HUES48 (cell line): ENCODE results near the gene ICOSLG.
"Not testable (repeated sequence)": the region's sequence is repeated elsewhere in the genome, so short reads cannot be mapped to it uniquely, and the experiment has no call there.

Source experiments
- H3K27ac ChIP-seq: one replicate; pipeline ENCODE4 v1.7.0; 2013; ENCODE audit warnings: low read depth, low read length, inconsistent platforms
- H3K27me3 ChIP-seq: 2 replicates; pipeline ENCODE4 v1.6.1; 2013; ENCODE audit warnings: mild to moderate bottlenecking, low read length; ENCODE audit not compliant: control insufficient read depth, insufficient read depth
- H3K36me3 ChIP-seq: 2 replicates; pipeline ENCODE4 v1.6.1; 2013; ENCODE audit warnings: low read length; ENCODE audit not compliant: control insufficient read depth, insufficient read depth
- H3K4me1 ChIP-seq: 2 replicates; pipeline ENCODE4 v1.6.1; 2013; ENCODE audit warnings: mild to moderate bottlenecking, low read length; ENCODE audit not compliant: control insufficient read depth, insufficient read depth
- H3K4me3 ChIP-seq: 2 replicates; pipeline ENCODE4 v1.5.1; 2013; ENCODE audit warnings: mild to moderate bottlenecking, low read depth, low read length
- H3K9ac ChIP-seq: 2 replicates; pipeline ENCODE4 v1.6.1; 2013; ENCODE audit warnings: mild to moderate bottlenecking, low read depth, low read length, moderate library complexity
- H3K9me3 ChIP-seq: 2 replicates; pipeline ENCODE4 v1.6.1; 2013; ENCODE audit warnings: low read length; ENCODE audit not compliant: control insufficient read depth, insufficient read depth

ICOSLG gene

DNA sequence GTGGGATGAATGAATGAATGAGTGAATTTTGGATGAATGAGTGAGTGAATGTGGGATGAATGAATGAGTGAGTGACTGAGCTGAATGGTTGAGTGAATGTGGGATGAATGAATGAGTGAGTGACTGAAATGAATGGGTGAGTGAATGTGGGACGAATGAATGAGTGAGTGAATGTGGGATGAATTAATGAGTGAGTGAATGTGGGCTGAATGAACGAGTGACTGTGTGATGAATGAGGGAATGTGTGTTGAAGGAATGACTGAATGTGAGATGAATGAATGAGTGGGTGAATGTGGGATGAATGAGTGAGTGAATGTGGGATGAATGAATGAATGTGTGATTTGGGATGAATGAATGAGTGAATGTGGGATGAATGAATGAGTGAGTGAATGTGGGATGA lies 28.8 kb downstream of the ICOSLG start:
- not testable (repeated sequence) for H3K9ac ChIP-seq, H3K4me3 ChIP-seq, H3K9me3 ChIP-seq, H3K27me3 ChIP-seq, H3K4me1 ChIP-seq, H3K27ac ChIP-seq, H3K36me3 ChIP-seq

DNA sequence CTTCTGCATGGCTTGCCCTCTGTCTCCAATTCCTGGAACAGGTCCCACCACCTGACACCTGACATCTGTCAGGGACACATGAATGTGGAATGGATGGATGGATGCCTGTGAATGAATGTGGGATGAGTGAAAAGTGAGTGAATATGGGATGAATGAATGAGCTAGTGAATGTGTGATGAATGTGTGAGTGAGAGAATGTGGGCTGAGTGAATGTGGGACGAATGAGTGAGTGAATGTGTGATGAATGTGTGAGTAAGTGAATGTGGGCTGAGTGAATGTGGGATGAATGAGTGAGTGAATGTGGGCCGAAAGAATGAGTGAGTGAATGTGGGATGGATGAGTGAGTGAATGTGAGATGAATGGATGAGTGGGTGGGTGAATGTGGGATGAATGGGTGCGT lies 29.2 kb downstream of the ICOSLG start:
- H3K36me3 ChIP-seq, H3K9me3 ChIP-seq, H3K27ac ChIP-seq, H3K4me3 ChIP-seq, H3K9ac ChIP-seq, H3K4me1 ChIP-seq, H3K27me3 ChIP-seq: not testable (repeated sequence)

DNA sequence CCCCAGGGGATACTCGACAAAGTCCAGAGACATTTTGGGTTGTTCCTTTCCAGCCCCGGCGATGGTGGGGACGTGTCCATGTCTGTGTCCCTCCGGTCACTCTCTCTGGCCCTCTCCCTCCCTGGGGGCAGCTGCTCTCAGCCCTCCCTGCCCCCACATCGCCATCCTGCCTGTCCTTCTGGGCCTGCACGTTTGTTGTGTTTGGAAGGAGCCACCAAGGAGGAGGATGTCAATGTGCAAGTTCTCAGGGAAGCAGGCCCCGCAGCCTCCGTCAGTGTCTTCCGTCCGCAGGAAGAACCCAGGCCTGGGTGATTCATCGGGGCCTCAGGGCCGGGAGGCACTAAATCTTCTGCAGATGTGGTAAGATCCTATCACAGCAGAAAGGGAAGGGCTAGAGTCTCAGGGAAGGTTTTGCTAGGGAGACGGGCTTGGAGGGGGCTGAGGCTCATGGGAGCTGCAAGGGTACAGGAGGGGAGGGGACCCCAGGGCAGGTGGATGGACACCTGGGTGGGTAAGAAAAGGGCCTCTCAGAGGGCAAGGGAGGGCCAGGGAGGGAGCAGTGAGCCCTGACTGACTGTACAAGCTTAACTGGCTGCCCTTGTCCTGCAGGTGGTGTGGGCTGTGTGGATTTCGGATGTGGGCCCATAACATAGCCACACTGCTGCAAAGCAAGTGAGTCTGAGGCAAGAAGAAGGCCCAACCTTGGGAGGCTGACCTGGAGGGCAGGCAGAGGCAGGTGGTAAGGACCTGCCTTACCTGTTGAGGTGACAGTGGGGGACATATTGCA lies 32.7 kb downstream of the ICOSLG start:
- H3K36me3 ChIP-seq, H3K9ac ChIP-seq, H3K9me3 ChIP-seq, H3K27ac ChIP-seq, H3K4me1 ChIP-seq, H3K4me3 ChIP-seq, H3K27me3 ChIP-seq: not testable (repeated sequence)

DNA sequence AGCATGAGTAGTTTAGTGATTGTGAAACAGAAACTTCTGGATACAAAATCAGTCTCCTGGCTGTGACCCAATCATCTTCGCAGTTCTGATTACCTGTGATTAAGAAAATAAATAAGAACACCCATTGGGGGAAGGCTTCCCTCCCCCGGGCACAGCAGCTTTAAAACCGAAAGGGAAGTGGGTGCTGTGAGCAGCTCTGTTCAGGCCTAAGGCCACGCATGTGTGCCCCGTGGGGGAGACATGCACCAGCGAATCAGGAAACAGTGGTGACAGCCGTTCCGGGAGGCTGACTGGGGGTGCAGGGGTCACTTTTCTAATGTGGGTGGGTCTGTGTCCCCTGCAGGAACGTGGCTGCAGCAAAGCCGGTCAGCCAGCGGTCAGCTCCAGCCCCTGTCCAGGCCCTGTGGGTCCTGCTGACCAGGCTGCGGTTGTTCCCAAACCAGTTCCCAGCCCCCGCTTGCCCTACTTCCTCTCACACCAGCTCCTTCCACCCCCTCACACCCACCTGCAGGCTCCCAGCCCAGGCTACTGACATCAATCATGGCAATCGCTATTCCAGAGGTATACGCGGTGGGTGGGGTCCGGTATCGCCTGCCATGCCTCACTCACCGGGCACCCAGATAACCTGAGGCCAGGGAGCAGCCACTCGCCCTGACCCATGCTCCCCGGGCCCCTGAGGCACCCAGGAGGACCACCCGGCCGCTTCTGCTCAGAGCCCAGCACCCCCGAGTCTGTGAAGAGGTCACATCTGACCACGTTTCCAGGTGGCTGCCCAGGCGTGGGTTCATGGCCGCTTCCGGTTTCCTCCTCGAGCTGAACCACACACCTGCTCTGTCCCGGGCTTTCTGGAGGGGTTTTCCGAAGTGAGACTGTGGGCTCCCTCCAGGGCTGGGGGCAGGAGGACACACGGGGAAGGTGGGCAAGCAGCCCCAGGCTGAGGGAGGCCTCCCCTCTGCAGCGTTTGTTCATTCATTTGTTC lies 33.8 kb downstream of the ICOSLG start:
- H3K4me1 ChIP-seq, H3K4me3 ChIP-seq, H3K9ac ChIP-seq, H3K27ac ChIP-seq, H3K36me3 ChIP-seq, H3K9me3 ChIP-seq, H3K27me3 ChIP-seq: not testable (repeated sequence)

DNA sequence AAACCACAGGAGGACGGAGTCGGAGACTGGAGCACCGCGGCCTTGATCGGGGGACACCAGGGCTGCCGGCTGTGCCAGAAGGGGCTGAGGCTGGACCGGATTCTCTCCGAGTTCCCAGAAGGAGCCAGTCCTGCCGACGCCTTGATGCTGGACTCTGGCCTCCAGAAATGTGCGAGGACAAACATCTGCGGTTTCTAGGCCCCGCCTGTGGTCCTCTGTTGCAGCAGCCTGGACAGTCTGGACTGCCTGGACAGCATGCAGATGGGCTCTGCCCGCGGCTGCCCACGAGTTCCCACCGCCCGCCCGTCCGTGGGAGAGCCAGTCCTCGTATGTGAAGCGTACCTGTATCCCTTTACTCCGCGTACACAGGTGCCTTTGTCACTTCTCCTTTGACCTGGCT lies 34.6 kb downstream of the ICOSLG start:
- not testable (repeated sequence) for H3K9me3 ChIP-seq, H3K27me3 ChIP-seq, H3K4me3 ChIP-seq, H3K27ac ChIP-seq, H3K4me1 ChIP-seq, H3K36me3 ChIP-seq, H3K9ac ChIP-seq

DNA sequence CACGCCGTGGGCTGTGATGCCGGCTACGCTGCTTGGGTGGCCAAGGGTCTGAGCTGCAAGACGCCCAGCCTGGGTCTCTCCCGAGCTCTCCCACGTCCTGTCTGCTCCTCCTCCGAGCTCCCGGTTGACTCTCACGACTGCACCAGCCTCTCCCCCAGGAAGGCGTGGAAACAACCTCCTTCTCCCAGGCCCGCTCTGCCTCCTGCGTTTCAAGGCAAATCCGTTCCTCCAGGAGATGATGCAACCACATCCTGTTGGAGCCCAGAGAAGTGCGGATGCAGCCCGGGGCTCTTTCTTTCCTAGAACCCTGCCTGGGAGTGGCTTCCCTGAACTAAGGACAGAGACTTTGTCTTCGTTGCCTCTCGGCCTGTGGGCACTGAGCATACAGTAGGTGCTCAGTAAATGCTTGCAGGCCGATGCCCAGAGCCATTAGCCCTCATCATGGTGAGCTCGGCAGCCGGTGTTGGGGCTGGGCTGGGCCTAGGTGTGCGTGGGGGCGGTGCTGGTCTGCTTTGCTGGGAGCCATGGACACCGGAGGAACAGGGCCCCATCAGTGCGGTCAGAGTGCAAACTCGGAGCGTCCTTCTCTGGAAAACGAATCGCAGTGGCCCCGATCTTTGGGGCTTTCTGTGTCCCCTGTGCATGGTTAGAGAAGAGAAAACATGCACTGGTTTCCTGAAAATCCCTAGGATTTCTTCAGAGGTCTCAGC lies 38.0 kb downstream of the ICOSLG start:
- not testable (repeated sequence) for H3K4me3 ChIP-seq, H3K4me1 ChIP-seq, H3K9me3 ChIP-seq, H3K27me3 ChIP-seq, H3K9ac ChIP-seq, H3K27ac ChIP-seq, H3K36me3 ChIP-seq

DNA sequence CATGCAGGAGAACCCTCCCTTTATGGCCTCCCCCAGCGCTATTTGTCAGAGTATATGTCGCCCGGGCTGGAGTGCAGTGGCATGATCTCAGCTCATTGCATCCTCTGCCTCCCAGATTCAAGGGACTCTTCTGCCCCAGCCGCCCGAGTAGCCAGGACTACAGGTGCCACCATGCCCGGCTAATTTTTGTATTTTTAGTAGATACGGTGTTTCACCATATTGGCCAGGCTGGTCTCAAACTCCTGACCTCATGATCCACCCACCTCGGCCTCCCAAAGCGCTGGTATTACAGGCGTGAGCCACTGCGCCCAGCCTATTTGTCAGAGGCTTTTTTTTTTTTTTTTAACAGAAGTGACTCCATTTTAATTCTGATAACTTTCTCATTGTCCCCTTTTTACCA lies 40.7 kb downstream of the ICOSLG start:
- not testable (repeated sequence) for H3K4me3 ChIP-seq, H3K27me3 ChIP-seq, H3K9me3 ChIP-seq, H3K9ac ChIP-seq, H3K36me3 ChIP-seq, H3K4me1 ChIP-seq, H3K27ac ChIP-seq

DNA sequence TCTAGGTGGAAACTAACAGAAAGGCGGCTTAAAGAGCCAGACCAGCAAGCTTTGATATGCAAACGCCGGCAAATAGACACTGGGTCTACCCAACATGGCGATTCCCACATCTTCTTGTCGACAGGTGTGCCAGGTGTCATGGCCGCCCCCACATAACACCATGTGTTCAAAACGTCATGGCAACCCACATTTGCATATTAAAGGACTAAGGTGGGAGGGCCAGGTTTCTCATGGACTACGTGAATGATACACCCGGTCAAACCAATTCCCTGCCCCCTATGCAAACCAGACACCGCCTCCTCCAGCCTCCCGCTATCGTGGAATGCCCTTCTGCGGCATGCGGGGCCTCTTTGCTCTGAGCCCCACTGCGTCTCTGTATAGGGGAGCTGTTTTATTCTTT lies 41.3 kb downstream of the ICOSLG start:
- H3K9me3 ChIP-seq = no peaks in the 10 kb centered on the region
- H3K4me3 ChIP-seq = no peak overlapping the region
- no peaks in the 10 kb centered on the region for H3K4me1 ChIP-seq
- no peaks in the 10 kb centered on the region for H3K36me3 ChIP-seq
- H3K27ac ChIP-seq = no peak overlapping the region
- no peaks in the 10 kb centered on the region for H3K27me3 ChIP-seq
- no peak overlapping the region for H3K9ac ChIP-seq

DNA sequence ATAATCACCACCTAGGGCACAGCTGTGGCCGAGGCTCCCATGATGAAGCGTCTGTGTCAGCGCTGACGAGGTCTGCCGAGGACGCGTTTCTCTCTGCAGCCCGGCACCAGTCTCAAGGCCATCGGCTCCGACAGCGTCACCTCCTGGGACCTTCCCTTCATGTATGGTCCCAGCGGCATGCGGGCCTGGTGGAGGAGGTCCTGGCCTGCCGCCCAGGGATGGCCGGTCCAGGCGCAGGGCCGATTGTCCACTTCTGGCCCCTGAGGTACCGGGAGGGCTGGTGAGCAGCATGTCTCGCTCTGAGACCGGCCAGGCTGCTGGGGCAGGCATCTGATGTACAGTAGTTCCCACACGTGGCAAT lies 43.6 kb downstream of the ICOSLG start:
- not testable (repeated sequence) for H3K9me3 ChIP-seq, H3K36me3 ChIP-seq, H3K4me1 ChIP-seq, H3K27ac ChIP-seq, H3K4me3 ChIP-seq, H3K9ac ChIP-seq, H3K27me3 ChIP-seq

DNA sequence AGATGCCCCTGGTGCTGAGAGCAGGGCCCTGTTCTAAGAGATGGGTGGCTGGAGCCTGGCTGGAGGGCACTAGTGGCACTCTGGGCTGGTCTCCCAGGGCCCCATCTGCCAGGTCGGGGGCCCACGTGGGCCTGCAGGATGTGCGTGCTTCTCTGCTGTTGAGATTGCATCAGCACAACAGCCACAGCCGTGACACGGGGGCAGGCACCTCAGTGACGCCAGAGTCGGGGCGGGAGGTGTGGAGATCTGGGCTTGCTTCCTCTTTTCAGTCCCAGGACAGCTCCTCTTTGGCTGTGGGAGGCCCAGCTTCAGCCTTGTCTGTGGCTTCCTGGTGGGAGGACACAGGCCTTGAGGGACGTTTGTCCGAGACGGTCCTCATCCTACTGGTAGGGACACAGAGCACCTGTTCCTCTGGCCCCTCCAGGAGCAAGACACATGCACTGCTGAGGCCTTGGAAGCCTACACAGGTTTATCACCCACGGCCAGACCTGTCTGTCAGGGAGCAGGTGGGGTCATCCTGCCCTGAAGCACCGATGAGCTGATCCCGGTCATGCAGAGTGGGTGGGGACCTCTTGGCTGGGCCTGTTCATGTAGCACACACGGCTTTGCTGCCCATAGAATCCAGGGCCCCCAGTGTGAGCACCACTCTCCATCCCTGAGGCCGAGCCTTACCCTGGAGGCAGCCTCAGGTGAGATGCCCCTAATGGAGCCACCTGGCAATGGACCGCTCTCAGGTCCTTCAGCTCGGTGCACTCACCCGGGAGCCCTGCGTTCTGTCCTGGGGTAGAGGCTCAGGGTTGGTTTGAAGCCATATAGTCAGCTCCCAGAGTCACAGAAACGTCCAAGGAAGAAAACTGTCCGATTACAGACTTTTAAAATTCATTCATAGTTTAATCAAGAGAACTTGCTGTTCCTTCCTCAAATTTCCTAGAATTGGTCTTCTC lies 44.3 kb downstream of the ICOSLG start:
- not testable (repeated sequence) for H3K9me3 ChIP-seq, H3K27ac ChIP-seq, H3K9ac ChIP-seq, H3K4me3 ChIP-seq, H3K27me3 ChIP-seq, H3K4me1 ChIP-seq, H3K36me3 ChIP-seq
